Measurements from ENCODE around the gene KSR2. TPM values are rescaled to one million over a fixed set of nuclear protein-coding genes. Genes with fewer than 3 reads are reported as not detected.

Gene KSR2
- total RNA-seq, 1 experiment from 2014 or later: not detected

DNA sequence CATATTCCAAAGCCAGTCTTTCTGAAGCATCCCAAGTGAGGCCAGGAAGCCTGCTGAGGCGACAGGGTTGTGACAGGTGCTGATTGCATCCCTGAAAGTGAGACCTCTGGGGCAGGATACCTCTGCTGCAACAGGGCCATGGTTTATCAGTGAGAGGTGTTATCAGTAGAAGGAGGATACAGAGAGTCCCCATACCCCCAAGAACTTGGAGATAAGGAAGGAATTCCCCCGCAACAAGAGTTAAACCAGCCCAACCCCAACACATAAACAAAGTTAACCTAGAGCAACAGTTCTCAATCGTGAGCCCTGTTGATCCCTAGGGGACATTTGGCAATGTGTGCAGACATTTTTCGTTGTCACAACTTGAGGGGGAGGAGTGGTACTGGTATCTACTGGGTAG, 374.3 kb downstream of the KSR2 start:
- Histone ChIP-seq H3K9me3 (ENCODE audit: low read depth, low read length, poor library complexity, severe bottlenecking) (no peaks in the 10 kb centered on the region), H3K27ac (ENCODE audit: low read depth, low read length, poor library complexity, severe bottlenecking) (no peak overlapping the region), H3K4me1 (ENCODE audit: insufficient read depth, low read length, poor library complexity, severe bottlenecking) (no peaks in the 10 kb centered on the region), H3K27me3 (replicated peaks; ENCODE audit: insufficient read depth, low read depth, low read length, poor library complexity) (peaks cover 4% of the 10 kb centered on the region), H3K36me3 (ENCODE audit: insufficient read depth, low read length, poor library complexity, severe bottlenecking) (no peaks in the 10 kb centered on the region), H3K4me3 (ENCODE audit: low read depth, low read length, poor library complexity, severe bottlenecking) (no peak overlapping the region)
- CTCF ChIA-PET: no interaction called here
- intact Hi-C loops (cut with micrococcal nuclease; ENCODE audit: unreplicated experiment): no loop called here
- POLR2A ChIA-PET (ENCODE audit: low non-redundant PET): no interaction called here
- TF ChIP-seq EZH2 (IDR thresholded peaks at IDR 0.05; ENCODE audit: borderline replicate concordance, low read depth, low read length, poor library complexity, severe bottlenecking): no peak
- TF ChIP-seq, protein P1, sequence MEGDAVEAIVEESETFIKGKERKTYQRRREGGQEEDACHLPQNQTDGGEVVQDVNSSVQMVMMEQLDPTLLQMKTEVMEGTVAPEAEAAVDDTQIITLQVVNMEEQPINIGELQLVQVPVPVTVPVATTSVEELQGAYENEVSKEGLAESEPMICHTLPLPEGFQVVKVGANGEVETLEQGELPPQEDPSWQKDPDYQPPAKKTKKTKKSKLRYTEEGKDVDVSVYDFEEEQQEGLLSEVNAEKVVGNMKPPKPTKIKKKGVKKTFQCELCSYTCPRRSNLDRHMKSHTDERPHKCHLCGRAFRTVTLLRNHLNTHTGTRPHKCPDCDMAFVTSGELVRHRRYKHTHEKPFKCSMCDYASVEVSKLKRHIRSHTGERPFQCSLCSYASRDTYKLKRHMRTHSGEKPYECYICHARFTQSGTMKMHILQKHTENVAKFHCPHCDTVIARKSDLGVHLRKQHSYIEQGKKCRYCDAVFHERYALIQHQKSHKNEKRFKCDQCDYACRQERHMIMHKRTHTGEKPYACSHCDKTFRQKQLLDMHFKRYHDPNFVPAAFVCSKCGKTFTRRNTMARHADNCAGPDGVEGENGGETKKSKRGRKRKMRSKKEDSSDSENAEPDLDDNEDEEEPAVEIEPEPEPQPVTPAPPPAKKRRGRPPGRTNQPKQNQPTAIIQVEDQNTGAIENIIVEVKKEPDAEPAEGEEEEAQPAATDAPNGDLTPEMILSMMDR (conservative IDR thresholded peaks at IDR 0.05; ENCODE audit: low read depth, low read length): no peak
- BruUV-seq (replicated peaks): no TSS peak
- no peak for DNase-seq (ENCODE audit: low spot score)

DNA sequence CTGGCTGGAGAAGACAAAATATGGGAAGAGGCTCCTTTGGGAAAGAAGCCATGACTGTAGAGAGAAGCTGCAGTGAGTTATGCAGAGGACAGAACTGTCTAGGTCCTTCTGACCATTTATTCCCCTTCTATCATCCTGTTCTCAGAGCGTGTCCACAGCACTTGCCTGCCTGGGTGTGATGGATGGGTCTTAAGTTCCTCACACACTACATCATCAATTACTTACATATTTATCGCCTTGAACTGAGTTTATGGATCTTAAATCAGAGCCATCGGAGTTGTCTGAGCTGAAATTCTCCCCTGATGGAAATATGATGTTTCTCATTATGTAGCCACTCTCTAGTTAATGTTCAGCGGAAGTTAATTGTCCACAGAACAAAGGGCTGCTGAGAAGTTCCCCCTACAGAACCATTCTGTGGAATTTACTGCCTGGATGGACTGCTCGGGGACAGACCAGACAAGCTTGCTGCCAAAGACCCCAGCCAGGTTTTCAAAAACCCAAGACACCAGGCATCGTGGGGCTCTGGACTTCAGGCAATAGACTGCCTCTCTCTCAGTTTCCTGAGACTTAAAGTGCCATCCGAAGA, 374.9 kb downstream of the KSR2 start:
- Histone ChIP-seq H3K27ac (ENCODE audit: low read depth, low read length, poor library complexity, severe bottlenecking) (no peak overlapping the region), H3K27me3 (replicated peaks; ENCODE audit: insufficient read depth, low read depth, low read length, poor library complexity) (peaks cover 4% of the 10 kb centered on the region), H3K9me3 (ENCODE audit: low read depth, low read length, poor library complexity, severe bottlenecking) (no peaks in the 10 kb centered on the region), H3K36me3 (ENCODE audit: insufficient read depth, low read length, poor library complexity, severe bottlenecking) (no peaks in the 10 kb centered on the region), H3K4me1 (ENCODE audit: insufficient read depth, low read length, poor library complexity, severe bottlenecking) (no peaks in the 10 kb centered on the region), H3K4me3 (ENCODE audit: low read depth, low read length, poor library complexity, severe bottlenecking) (no peak overlapping the region)
- ChIA-PET POLR2A (ENCODE audit: low non-redundant PET) (no interaction called here), CTCF (no interaction called here)
- intact Hi-C loops (cut with micrococcal nuclease; ENCODE audit: unreplicated experiment): no loop called here
- BruUV-seq (replicated peaks): no TSS peak
- no peak for DNase-seq (ENCODE audit: low spot score)
- TF ChIP-seq, protein P1 (conservative IDR thresholded peaks at IDR 0.05; ENCODE audit: low read depth, low read length): no peak
- no peak for TF ChIP-seq EZH2 (IDR thresholded peaks at IDR 0.05; ENCODE audit: borderline replicate concordance, low read depth, low read length, poor library complexity, severe bottlenecking)

DNA sequence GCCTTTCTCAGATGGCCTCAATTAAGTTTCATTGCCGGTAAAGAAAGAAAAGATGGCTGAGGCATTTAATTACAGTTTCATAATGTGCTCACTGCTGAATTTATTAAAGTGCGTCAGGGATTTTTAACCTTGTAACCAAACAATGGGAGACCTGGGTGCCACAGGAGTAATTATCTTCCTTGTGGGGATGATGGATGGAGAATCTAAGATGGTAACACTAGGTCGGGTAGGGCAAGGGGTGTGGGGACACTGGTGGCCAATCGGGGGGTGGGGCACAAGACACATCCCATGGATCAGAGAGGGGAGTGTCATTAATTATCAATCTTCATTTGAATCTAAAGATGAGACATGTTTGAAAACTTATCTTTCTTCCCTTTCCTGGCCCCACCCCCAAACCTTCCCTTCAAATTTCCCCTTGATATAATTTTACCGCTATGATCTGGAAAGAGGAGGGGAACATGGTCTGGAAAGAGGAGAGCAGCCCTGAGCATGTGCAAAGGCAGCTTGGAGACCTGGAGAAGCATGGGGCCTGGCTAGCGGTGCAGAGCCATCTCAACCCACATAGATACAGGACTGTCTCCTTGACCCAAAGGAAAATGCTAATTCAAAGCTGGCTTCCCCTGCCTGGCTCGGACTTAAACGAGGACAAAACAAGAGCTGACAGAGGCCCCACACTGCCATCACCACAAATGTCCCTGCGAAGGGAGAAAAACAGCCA, 376.0 kb downstream of the KSR2 start:
- no peaks in the 10 kb centered on the region for H3K9me3 ChIP-seq (ENCODE audit: low read depth, low read length, poor library complexity, severe bottlenecking)
- no peaks in the 10 kb centered on the region for H3K4me1 ChIP-seq (ENCODE audit: insufficient read depth, low read length, poor library complexity, severe bottlenecking)
- no peak overlapping the region for H3K27ac ChIP-seq (ENCODE audit: low read depth, low read length, poor library complexity, severe bottlenecking)
- no peak overlapping the region for H3K4me3 ChIP-seq (ENCODE audit: low read depth, low read length, poor library complexity, severe bottlenecking)
- TF ChIP-seq EZH2 (IDR thresholded peaks at IDR 0.05; ENCODE audit: borderline replicate concordance, low read depth, low read length, poor library complexity, severe bottlenecking): no peak
- TF ChIP-seq, protein P1 (conservative IDR thresholded peaks at IDR 0.05; ENCODE audit: low read depth, low read length): no peak
- peaks cover 4% of the 10 kb centered on the region for H3K27me3 ChIP-seq (replicated peaks; ENCODE audit: insufficient read depth, low read depth, low read length, poor library complexity)
- POLR2A ChIA-PET (ENCODE audit: low non-redundant PET): no interaction called here
- CTCF ChIA-PET: no interaction called here
- DNase-seq (ENCODE audit: low spot score): no peak
- intact Hi-C loops (cut with micrococcal nuclease; ENCODE audit: unreplicated experiment): no loop called here
- no peaks in the 10 kb centered on the region for H3K36me3 ChIP-seq (ENCODE audit: insufficient read depth, low read length, poor library complexity, severe bottlenecking)
- BruUV-seq (replicated peaks): no TSS peak

Measured in A673 (cell line).